BJ (cell line): ENCODE results near the gene CCL22. TPM values are rescaled to one million over a fixed set of nuclear protein-coding genes. Genes with fewer than 3 reads are reported as not detected.

ENCODE experiments used
- CTCF ChIA-PET: fragments of 350-600 bp; formaldehyde crosslinking; extraction: SDS; loops from one replicate; lab custom pipeline; 2021; ENCODE audit warnings: antibody characterized with exemption, inconsistent platforms; lab: Yijun Ruan, JAX
- POLR2A ChIA-PET: fragments of 300-600 bp; sonication (Branson Sonifier 250); formaldehyde crosslinking; extraction: SDS; loops from one replicate; lab custom pipeline; 2021; ENCODE audit warnings: antibody characterized with exemption; lab: Charles Lee
- DNase-seq: peaks from one replicate; pipeline ENCODE4 v3.0.0-alpha.2; 2011; ENCODE audit warnings: low read depth
- H3K27me3 ChIP-seq: 2 replicates; pipeline ENCODE4 v1.6.0; 2011; ENCODE audit warnings: low read length; ENCODE audit not compliant: control insufficient read depth, insufficient read depth
- H3K36me3 ChIP-seq: 2 replicates; pipeline ENCODE4 v1.5.1; 2011; ENCODE audit warnings: low read length; ENCODE audit not compliant: control insufficient read depth, insufficient read depth
- H3K4me3 ChIP-seq: 2 replicates; pipeline ENCODE4 v1.5.1; 2011; ENCODE audit warnings: low read depth, mild to moderate bottlenecking, control low read depth, low read length
- polyA plus RNA-seq: library from polyadenylated mRNA; depleted of rRNA; stranded (reverse); fragments of >200 nt; gene quantifications from 2 replicates; pipeline ENCODE4 v1.2.3, GENCODE V29; 2011
- TF ChIP-seq, protein P1 (sequence below): IDR thresholded peaks from 2 replicates; pipeline ENCODE4 v1.5.1; 2011; ENCODE audit warnings: low read depth, mild to moderate bottlenecking, control low read depth, inconsistent platforms, low read length, moderate library complexity; ENCODE audit not compliant: insufficient read depth

The CCL22 gene
- polyA plus RNA-seq, 1 experiment = not detected

DNA sequence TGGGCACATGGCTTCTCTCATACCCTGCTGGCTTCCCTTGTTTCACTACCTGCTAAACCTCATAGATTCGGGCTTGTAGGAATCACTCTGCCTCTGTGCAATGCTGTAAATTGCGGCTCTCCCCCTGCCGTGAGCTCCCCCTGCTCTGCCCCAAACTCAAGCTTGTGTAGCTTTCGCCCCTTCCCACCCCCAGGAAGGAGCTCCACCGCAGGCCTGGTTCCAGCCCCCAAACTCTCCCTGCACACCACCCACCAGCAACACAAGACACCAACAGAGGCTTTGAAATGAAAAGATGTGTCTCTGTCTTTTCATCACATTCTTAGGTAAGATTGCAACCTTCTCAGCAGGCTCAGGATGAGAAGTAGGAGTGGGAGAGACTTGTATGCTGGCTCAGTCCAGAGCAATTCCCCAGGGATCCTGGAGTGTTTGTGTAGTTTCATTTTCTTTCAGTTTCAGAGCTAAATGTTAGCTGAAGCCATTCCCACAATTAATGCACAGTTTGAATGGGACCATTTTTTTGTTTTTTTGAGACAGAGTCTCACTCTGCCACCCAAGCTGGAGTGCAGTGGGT lies 27.9 kb downstream of the CCL22 start:
- Histone ChIP-seq H3K36me3 (no peaks in the 10 kb centered on the region), H3K4me3 (no peak overlapping the region), H3K27me3 (peaks cover 26% of the 10 kb centered on the region)
- TF ChIP-seq, protein P1, sequence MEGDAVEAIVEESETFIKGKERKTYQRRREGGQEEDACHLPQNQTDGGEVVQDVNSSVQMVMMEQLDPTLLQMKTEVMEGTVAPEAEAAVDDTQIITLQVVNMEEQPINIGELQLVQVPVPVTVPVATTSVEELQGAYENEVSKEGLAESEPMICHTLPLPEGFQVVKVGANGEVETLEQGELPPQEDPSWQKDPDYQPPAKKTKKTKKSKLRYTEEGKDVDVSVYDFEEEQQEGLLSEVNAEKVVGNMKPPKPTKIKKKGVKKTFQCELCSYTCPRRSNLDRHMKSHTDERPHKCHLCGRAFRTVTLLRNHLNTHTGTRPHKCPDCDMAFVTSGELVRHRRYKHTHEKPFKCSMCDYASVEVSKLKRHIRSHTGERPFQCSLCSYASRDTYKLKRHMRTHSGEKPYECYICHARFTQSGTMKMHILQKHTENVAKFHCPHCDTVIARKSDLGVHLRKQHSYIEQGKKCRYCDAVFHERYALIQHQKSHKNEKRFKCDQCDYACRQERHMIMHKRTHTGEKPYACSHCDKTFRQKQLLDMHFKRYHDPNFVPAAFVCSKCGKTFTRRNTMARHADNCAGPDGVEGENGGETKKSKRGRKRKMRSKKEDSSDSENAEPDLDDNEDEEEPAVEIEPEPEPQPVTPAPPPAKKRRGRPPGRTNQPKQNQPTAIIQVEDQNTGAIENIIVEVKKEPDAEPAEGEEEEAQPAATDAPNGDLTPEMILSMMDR = no peak
- DNase-seq = no peak
- ChIA-PET POLR2A (no interaction called here), CTCF (interaction anchor here (1.3 to 2.0 kb wide), 3 partner anchors 8 to 31 kb away, joined by 3 to 8 read pairs (median 4); no protein-coding TSS in a partner anchor)

DNA sequence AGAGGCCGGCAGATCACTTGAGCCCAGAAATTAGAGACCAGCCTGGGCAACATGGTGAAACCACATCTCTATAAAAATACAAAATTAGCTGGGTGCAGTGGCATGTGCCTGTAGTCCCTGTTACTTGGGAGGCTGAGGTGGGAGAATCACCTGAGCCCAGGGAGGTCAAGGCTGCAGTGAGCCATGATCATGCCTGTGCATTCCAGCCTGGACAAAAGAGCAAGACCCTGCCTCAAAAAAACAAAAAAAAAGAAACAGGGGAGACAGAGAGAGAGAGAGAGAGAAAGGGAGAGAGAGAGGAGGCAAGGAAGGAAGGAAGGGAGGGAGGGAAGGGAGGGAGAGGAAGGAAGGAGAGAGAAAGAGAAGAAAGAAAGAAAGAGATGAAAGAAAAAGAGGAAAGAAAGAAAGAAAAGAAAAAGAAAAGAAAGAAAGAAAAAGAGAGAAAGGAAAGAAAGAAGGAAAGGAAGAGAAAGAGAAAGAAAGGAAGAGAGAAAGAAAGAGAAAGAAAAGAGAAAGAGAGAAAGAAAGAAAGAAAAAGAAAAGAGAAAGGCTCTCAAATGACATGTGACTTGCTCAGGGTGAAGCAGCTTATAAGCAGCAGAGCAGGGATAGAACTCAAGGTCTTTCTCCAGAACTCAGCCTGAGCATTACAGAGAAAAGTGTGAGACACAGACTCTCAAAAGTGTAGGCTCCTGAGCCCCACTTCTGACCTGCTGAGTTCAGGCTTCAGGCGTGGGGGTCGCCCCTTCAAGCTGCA lies 29.2 kb downstream of the CCL22 start:
- TF ChIP-seq, protein P1 = no peak
- POLR2A ChIA-PET = no interaction called here

DNA sequence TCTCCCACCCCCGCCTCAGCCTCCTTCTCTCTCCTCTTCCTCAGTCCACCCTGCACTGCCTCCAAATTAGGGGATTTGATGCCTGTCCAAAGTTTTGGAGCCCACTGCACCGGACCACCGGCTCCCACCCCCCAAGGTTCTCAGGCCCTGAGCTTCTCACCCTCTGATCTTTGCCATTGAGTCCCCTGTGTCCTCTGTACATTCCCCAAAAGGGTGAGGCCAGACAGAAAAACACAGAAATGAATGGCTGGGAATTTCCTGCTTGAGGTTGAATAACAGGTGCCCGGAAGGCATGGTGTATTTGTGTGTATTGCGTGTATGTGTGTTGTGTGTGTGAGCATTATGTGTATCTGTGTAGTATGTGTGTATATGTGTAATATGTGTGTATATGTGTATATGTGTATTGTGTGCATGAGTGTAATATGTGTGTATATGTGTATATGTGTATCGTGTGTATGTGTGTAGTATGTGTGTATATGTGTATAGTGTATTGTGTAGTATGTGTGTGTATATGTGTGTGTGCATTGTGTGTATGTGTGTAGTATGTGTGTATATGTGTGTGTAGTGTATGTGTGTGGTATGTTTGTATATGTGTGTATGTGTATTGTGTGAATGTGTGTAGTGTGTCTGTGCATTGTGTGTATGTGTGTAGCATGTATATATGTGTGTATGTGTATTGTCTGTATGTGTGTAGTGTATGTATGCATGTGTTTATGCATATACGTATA lies 29.9 kb downstream of the CCL22 start:
- ChIA-PET CTCF (no interaction called here), POLR2A (no interaction called here)
- Histone ChIP-seq H3K36me3 (no peaks in the 10 kb centered on the region), H3K27me3 (peaks cover 27% of the 10 kb centered on the region), H3K4me3 (no peak overlapping the region)
- TF ChIP-seq, protein P1 = no peak
- no peak for DNase-seq

More for the DNA sequence above, 29.2 kb downstream of the CCL22 start:
- Histone ChIP-seq H3K27me3 (peaks cover 27% of the 10 kb centered on the region), H3K36me3 (no peaks in the 10 kb centered on the region), H3K4me3 (no peak overlapping the region)
- CTCF ChIA-PET = interaction anchor here (1.4 to 2.0 kb wide), 2 partner anchors 10 to 29 kb away, joined by 3 to 8 read pairs; no protein-coding TSS in a partner anchor
- no peak for DNase-seq

DNA sequence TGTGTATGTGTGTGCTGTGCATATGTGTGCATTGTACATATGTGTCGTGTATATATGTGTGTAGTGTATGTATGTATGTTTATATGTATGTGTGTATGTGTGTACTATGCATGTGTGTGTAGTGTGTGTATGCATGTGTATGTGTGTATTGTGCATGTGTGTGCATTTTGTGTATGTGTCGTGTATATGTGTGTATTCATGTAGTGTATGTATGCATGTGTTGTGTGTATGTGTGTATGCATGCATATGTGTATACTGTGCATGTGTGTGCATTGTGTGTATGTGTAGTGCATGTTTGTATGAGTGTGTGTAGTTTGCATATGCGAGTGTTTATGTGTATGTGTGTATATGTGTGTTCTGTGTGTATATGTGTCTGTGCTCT lies 30.5 kb downstream of the CCL22 start:
- DNase-seq = no peak
- no peaks in the 10 kb centered on the region for H3K36me3 ChIP-seq
- POLR2A ChIA-PET = no interaction called here
- TF ChIP-seq, protein P1 = no peak
- CTCF ChIA-PET = no interaction called here
- peaks cover 25% of the 10 kb centered on the region for H3K27me3 ChIP-seq
- no peak overlapping the region for H3K4me3 ChIP-seq
